ENCODE results near the gene MYH4. TPM values are rescaled to one million over a fixed set of nuclear protein-coding genes. Genes with fewer than 3 reads are reported as not detected.

The MYH4 gene
- total RNA-seq, 2 donors from 2014 or later: not detected

DNA sequence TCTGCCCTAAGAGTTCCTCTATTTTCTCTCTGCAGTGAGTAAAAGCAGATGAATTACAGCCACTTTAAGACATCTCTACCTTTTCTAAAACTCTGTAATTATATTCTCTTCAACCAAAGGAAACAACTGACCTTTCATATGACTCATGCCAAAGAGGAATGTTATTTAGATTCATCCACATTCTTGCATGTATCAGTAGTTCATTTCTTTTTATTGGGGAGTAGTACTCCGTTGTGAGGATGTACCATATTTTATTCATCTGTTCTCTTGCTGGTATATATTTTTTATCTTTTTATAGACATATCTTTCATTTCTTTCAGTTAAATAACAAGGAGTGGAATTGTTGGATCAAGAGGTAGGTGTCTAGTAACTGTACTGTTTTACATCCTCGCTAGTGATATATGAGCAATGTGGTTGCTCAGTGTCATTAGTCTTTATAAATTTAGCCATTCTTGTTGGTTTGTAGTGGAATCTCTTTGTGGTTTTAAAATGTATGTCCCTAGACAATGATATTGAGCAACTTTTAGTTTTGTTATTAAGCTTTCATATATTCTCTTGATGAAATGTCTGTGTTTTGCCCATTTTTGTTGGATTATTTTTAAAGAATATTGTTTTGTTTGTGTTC is 39.8 kb downstream of the MYH4 start:
- no peaks in the 10 kb centered on the region for H3K4me1 ChIP-seq

DNA sequence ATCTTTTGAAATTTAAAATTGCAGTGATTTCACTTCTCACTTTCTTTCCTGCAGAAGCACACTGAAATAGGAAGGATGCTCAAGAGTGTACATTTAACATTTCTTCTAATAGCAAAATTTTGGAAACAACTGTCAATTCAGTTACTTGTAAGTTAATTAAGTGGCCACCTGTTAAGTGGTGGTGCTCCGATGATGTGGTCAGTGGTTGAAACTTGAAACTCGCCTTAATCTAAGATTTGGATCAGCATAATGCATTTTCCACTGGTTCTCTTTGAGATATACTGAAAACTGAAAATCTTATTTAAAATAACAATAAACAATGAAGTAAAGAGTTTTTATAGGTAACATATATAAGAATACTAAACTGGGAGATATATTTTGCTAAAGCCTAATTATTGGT is 40.6 kb downstream of the MYH4 start:
- ATAC-seq: no peak
- Histone ChIP-seq H3K27ac (no peak overlapping the region), H3K9me3 (peaks cover 0 to 5% (median 0%) of the 10 kb centered on the region in 3 donors), H3K36me3 (replicated peaks in 1 of 2; ENCODE audit: insufficient read depth in 1 of 2, low read depth in 2 of 2) (no peaks in the 10 kb centered on the region), H3K27me3 (no peaks in the 10 kb centered on the region), H3K4me3 (no peak overlapping the region), H3K4me1 (no peaks in the 10 kb centered on the region)
- no peak for DNase-seq
- intact Hi-C loops (cut with DNase I): no loop called here
- no peak for TF ChIP-seq POLR2A (IDR thresholded peaks at IDR 0.05)
- TF ChIP-seq, protein P1, sequence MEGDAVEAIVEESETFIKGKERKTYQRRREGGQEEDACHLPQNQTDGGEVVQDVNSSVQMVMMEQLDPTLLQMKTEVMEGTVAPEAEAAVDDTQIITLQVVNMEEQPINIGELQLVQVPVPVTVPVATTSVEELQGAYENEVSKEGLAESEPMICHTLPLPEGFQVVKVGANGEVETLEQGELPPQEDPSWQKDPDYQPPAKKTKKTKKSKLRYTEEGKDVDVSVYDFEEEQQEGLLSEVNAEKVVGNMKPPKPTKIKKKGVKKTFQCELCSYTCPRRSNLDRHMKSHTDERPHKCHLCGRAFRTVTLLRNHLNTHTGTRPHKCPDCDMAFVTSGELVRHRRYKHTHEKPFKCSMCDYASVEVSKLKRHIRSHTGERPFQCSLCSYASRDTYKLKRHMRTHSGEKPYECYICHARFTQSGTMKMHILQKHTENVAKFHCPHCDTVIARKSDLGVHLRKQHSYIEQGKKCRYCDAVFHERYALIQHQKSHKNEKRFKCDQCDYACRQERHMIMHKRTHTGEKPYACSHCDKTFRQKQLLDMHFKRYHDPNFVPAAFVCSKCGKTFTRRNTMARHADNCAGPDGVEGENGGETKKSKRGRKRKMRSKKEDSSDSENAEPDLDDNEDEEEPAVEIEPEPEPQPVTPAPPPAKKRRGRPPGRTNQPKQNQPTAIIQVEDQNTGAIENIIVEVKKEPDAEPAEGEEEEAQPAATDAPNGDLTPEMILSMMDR (IDR thresholded peaks at IDR 0.05): no peak
- 53 to 78% methylated on average over 2 of the region's 2 CpGs for WGBS, 2 donors

More for the DNA sequence above, 39.8 kb downstream of the MYH4 start:
- TF ChIP-seq POLR2A (IDR thresholded peaks at IDR 0.05): no peak
- TF ChIP-seq, protein P1 (IDR thresholded peaks at IDR 0.05): no peak
- no peaks in the 10 kb centered on the region for H3K27me3 ChIP-seq
- ATAC-seq (no peak), DNase-seq (no peak)
- no peak overlapping the region for H3K4me3 ChIP-seq
- no peaks in the 10 kb centered on the region for H3K36me3 ChIP-seq (replicated peaks in 1 of 2; ENCODE audit: insufficient read depth in 1 of 2, low read depth in 2 of 2)
- H3K9me3 ChIP-seq: peaks cover 0 to 5% (median 0%) of the 10 kb centered on the region in 3 donors
- no peak overlapping the region for H3K27ac ChIP-seq
- WGBS, 2 donors: 46 to 63% methylated on average over 2 of the region's 2 CpGs
- intact Hi-C loops (cut with DNase I): no loop called here

DNA sequence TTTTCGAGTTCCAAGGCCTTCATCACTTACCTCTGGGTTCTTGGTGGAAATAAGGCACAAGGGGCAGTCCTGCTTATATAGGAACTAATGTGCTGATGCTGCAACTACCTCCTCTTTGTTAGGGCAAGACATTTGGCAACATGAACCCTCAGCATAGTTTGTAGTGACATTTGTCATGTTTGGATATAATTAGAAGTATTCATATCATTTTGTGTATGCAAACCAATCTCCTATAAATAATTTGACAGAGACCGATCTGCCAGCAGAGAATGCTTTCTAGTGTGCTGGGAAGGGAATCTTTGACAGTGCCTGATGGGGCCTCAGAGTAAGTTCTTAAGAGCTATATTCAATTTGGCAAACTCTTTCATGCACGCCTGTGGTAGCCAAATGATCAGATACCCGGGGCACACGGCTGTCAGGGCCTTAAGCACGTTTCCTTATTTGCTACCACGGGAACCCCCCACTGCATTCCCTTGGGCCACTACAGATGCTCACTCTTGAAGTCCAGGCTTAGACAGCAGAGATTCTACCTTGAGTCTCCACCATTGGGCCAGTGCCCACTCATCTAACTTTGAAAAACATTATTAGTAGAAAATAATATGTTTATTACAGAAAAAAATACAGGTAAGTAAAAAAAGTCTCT is 47.3 kb downstream of the MYH4 start, which contains the start of gene MYH8:
Gene MYH8, minus strand, starts transcription at position 51 of the 643 bp plus-strand sequence. CDS start 1,723 bp downstream, outside the sequence.
- no peak for TF ChIP-seq POLR2A (IDR thresholded peaks at IDR 0.05)
- TF ChIP-seq, protein P1 (IDR thresholded peaks at IDR 0.05): no peak
- intact Hi-C loops (cut with DNase I): no loop called here
- H3K4me3 ChIP-seq: no peak within 1 kb of the TSS
- H3K36me3 ChIP-seq (replicated peaks in 1 of 2; ENCODE audit: insufficient read depth in 1 of 2, low read depth in 2 of 2): no peaks in the 10 kb centered on the region
- no peaks in the 10 kb centered on the region for H3K4me1 ChIP-seq
- no peak within 1 kb of the TSS for H3K27ac ChIP-seq
- H3K27me3 ChIP-seq: no peaks in the 10 kb centered on the region
- DNase-seq: no peak
- 65 to 67% methylated on average over 7 of the region's 7 CpGs for WGBS, 2 donors
- peaks cover 0 to 5% (median 0%) of the 10 kb centered on the region in 3 donors for H3K9me3 ChIP-seq
- ATAC-seq: no peak

DNA sequence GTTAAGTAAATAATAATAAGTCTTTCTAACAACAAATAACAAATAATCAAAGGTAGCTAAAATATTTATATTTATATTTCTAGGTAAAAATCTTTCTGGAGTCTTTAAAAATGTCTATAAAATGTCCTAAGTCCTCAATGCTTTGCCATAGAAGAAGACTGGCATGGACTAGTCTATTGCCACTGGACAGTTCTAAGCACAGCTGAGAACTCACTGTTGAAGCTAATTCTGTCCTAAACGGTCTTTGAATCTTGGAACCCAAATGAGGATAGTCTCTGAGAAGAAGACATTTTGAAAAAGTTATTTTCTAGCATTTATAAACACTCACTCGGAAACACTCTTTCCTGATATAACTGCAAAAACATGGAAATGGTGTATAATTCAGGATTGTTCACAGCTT is 48.1 kb downstream of the MYH4 start:
- Histone ChIP-seq H3K36me3 (replicated peaks in 1 of 2; ENCODE audit: insufficient read depth in 1 of 2, low read depth in 2 of 2) (no peaks in the 10 kb centered on the region), H3K27ac (no peak overlapping the region), H3K9me3 (peaks cover 0 to 5% (median 0%) of the 10 kb centered on the region in 3 donors), H3K27me3 (no peaks in the 10 kb centered on the region), H3K4me1 (no peaks in the 10 kb centered on the region), H3K4me3 (no peak overlapping the region)
- TF ChIP-seq, protein P1 (IDR thresholded peaks at IDR 0.05): no peak
- TF ChIP-seq POLR2A (IDR thresholded peaks at IDR 0.05): no peak
- no peak for DNase-seq
- 56 to 67% methylated on average over 2 of the region's 2 CpGs for WGBS, 2 donors
- ATAC-seq: no peak
- intact Hi-C loops (cut with DNase I): no loop called here

Measured in body of pancreas (tissue), 4 donors.